GM12878 (cell line): Measurements from ENCODE around the gene ANKRD33B. TPM values are rescaled to one million over a fixed set of nuclear protein-coding genes. Genes with fewer than 3 reads are reported as not detected.

ENCODE experiments used
- ATAC-seq: fragments of 200-7000 bp; cut with Tn5 transposase; 3 replicates; pipeline ENCODE4 v1.9.1; 2020; ENCODE audit warnings: mild to moderate bottlenecking, moderate library complexity
- BruUV-seq: library from RNA; stranded (reverse); fragments of 400-500 nt; replicated peaks from 2 replicates; lab custom pipeline; 2021; lab: Mats Ljungman, UMichigan
- CTCF ChIA-PET: fragments of 300-600 bp; sonication (Branson Sonifier 250); formaldehyde crosslinking; extraction: SDS; loops from one replicate; lab custom pipeline; 2021; ENCODE audit warnings: inconsistent platforms; lab: Yijun Ruan, JAX
- POLR2A ChIA-PET: fragments of 350-600 bp; formaldehyde crosslinking; extraction: SDS; loops from one replicate; lab custom pipeline; 2021; ENCODE audit warnings: inconsistent platforms; lab: Charles Lee
- RAD21 ChIA-PET: fragments of 300-600 bp; sonication (Branson Sonifier 250); formaldehyde crosslinking; loops from one replicate; lab custom pipeline; 2023; ENCODE audit warnings: antibody characterized with exemption; ENCODE audit not compliant: unreplicated experiment; lab: Charles Lee
- SMC1A ChIA-PET: fragments of 300-600 bp; sonication (Branson Sonifier 250); formaldehyde crosslinking; loops from one replicate; lab custom pipeline; 2023; ENCODE audit not compliant: unreplicated experiment, uncharacterized antibody; lab: Charles Lee
- DNase-seq: peaks from one replicate; pipeline ENCODE4 v3.0.0-alpha.2; 2011; ENCODE audit warnings: low read depth, low spot score
- FAIRE-seq: peaks from 3 replicates; lab custom pipeline; 2011; peaks lifted over from hg19 to GRCh38; lab: Jason Lieb, UNC
- H2AFZ ChIP-seq: 2 replicates; pipeline ENCODE4 v1.6.0; 2011; ENCODE audit warnings: low read depth, low read length, control low read depth; ENCODE audit not compliant: control insufficient read depth
- H3K27ac ChIP-seq: 2 replicates; pipeline ENCODE4 v1.5.1; 2011; ENCODE audit warnings: control low read depth; ENCODE audit not compliant: control insufficient read depth, insufficient read depth
- H3K27me3 ChIP-seq, 2 experiments: replicated peaks in 1 of 2; 2 replicates each; pipeline versions ENCODE4 v1.6.0 to v1.6.1; 2011; ENCODE audit warnings: low read length in 1 of 2; ENCODE audit not compliant: control insufficient read depth in 2 of 2, insufficient read depth in 2 of 2
- H3K36me3 ChIP-seq, 2 experiments: 2 replicates each; pipeline ENCODE4 v1.5.1; 2011; ENCODE audit warnings: low read length in 1 of 2; ENCODE audit not compliant: control insufficient read depth in 2 of 2, insufficient read depth in 2 of 2
- H3K4me1 ChIP-seq: 2 replicates; pipeline ENCODE4 v1.6.1; 2011; ENCODE audit warnings: mild to moderate bottlenecking, low read length, moderate library complexity, mixed read lengths; ENCODE audit not compliant: control insufficient read depth, insufficient read depth
- H3K4me2 ChIP-seq: 2 replicates; pipeline ENCODE4 v1.6.0; 2011; ENCODE audit warnings: control low read depth; ENCODE audit not compliant: control insufficient read depth, insufficient read depth
- H3K4me3 ChIP-seq: fragments of 200-600 bp; sonication (generic); 2 replicates; pipeline ENCODE4 v1.5.1; 2016
- H3K79me2 ChIP-seq: 2 replicates; pipeline ENCODE4 v1.6.0; 2011; ENCODE audit warnings: low read length; ENCODE audit not compliant: control insufficient read depth, insufficient read depth
- H3K9ac ChIP-seq: 2 replicates; pipeline ENCODE4 v1.8.0; 2011; ENCODE audit warnings: low read length, control low read depth, mixed read lengths; ENCODE audit not compliant: control insufficient read depth, insufficient read depth
- H3K9me3 ChIP-seq: replicated peaks from 3 replicates; pipeline ENCODE4 v1.5.1; 2011; ENCODE audit warnings: mild to moderate bottlenecking, low read length; ENCODE audit not compliant: control insufficient read depth, insufficient read depth
- H4K20me1 ChIP-seq: 2 replicates; pipeline ENCODE4 v1.6.0; 2011; ENCODE audit not compliant: control insufficient read depth, insufficient read depth
- BMI1 ChIP-seq: fragments of 450-650 bp; IDR thresholded peaks from 2 replicates; pipeline ENCODE4 v1.6.1; 2016; ENCODE audit warnings: mild to moderate bottlenecking, moderate library complexity, borderline replicate concordance
- EED ChIP-seq: sonication (generic); IDR thresholded peaks from 2 replicates; pipeline ENCODE4 v1.6.1; 2016; ENCODE audit warnings: antibody characterized with exemption, low read depth
- IKZF1 ChIP-seq: fragments of 450-650 bp; conservative IDR thresholded peaks from 2 replicates; pipeline ENCODE4 v1.6.1; 2017; ENCODE audit warnings: antibody characterized with exemption, mild to moderate bottlenecking
- IKZF2 ChIP-seq, 2 experiments: fragments of 450-650 bp; IDR thresholded peaks; 2 replicates each; pipeline ENCODE4 v1.6.1; 2017; ENCODE audit warnings: mild to moderate bottlenecking in 2 of 2, moderate library complexity in 2 of 2
- NR2F1 ChIP-seq: fragments of 450-650 bp; conservative IDR thresholded peaks from 2 replicates; pipeline ENCODE4 v1.6.1; 2017; ENCODE audit warnings: mild to moderate bottlenecking
- RUNX3 ChIP-seq: IDR thresholded peaks from 2 replicates; pipeline ENCODE4 v1.6.1; 2012; ENCODE audit warnings: low read length, inconsistent platforms
- SIN3A ChIP-seq: IDR thresholded peaks from 2 replicates; pipeline ENCODE4 v1.6.1; 2012; ENCODE audit warnings: low read depth, low read length, improper control_type of control experiment
- SMC3 ChIP-seq: IDR thresholded peaks from 2 replicates; pipeline ENCODE4 v1.6.1; 2011; ENCODE audit warnings: low read length, improper control_type of control experiment, borderline replicate concordance
- TCF3 ChIP-seq: IDR thresholded peaks from 2 replicates; pipeline ENCODE4 v1.6.1; 2012; ENCODE audit warnings: low read depth, mild to moderate bottlenecking, low read length, borderline replicate concordance; ENCODE audit not compliant: insufficient read depth
- TCF7 ChIP-seq: IDR thresholded peaks from 2 replicates; pipeline ENCODE4 v1.6.1; 2014; ENCODE audit warnings: antibody characterized with exemption, borderline replicate concordance
- WRNIP1 ChIP-seq: IDR thresholded peaks from 2 replicates; pipeline ENCODE4 v1.6.1; 2011; ENCODE audit warnings: low read depth, low read length, improper control_type of control experiment, borderline replicate concordance
- ZNF274 ChIP-seq: IDR thresholded peaks from one replicate; pipeline ENCODE4 v1.8.0; 2011; ENCODE audit not compliant: insufficient read length, insufficient read depth
- WGBS: methylation state at CpG from one replicate; pipeline ENCODE4 v1.1.6; 2016; ENCODE audit warnings: low lambda C conversion rate; ENCODE audit not compliant: insufficient replicate concordance, insufficient coverage; ENCODE audit errors: missing lambda C conversion rate; 5-methylcytosine and 5-hydroxymethylcytosine counted together
- in situ Hi-C: fragments of 300-500 bp; cut with MboI; formaldehyde crosslinking; loops from 9 replicates; pipeline ENCODE4 v1.14.3; 2018; ENCODE audit warnings: mixed read lengths
- intact Hi-C: fragments of 100-400 bp; cut with micrococcal nuclease; formaldehyde crosslinking; loops from one replicate; pipeline ENCODE4 v1.14.2; 2022; ENCODE audit not compliant: unreplicated experiment
- polyA plus RNA-seq, 11 experiments: library from polyadenylated mRNA; depleted of rRNA in 4 of 11; unstranded in 6 of 11; stranded (reverse) in 5 of 11; fragments of >200 nt; fragmentation: Nextera tagmentation in 4 of 11; fragmentation: Illumina TruSeq in 1 of 11; extraction: Ambion mirVana in 4 of 11; extraction: Trizol in 1 of 11; gene quantifications; 1 replicate in 1 of 11; 2 replicates in 10 of 11; pipeline versions ENCODE4 v1.2.1 to v1.2.3, GENCODE V29; 2011 to 2016; ENCODE audit warnings: inconsistent platforms in 2 of 11, missing spikeins in 2 of 11, low read depth in 1 of 11
- total RNA-seq, 4 experiments: library from RNA; depleted of rRNA in 3 of 4; stranded (reverse); fragments of >200 nt in 3 of 4; fragmentation: Illumina TruSeq in 1 of 4; extraction: Trizol in 1 of 4; gene quantifications; 2 replicates each; pipeline versions ENCODE4 v1.2.1 to v1.2.3, GENCODE V29; 2013 to 2021
- TF ChIP-seq, protein P1 (sequence below): fragments of 450-650 bp; IDR thresholded peaks from 2 replicates; pipeline ENCODE4 v1.6.1; 2017; ENCODE audit warnings: mild to moderate bottlenecking, moderate library complexity
- TF ChIP-seq, protein P2 (sequence below): fragments of 450-650 bp; IDR thresholded peaks from 2 replicates; pipeline ENCODE4 v1.6.1; 2017; ENCODE audit warnings: low read depth, mild to moderate bottlenecking, moderate library complexity
- TF ChIP-seq, protein P3 (sequence below): fragments of 450-650 bp; IDR thresholded peaks from 2 replicates; pipeline ENCODE4 v1.6.1; 2017; ENCODE audit warnings: mild to moderate bottlenecking, low read depth, inconsistent platforms; ENCODE audit not compliant: poor library complexity, severe bottlenecking

Gene ANKRD33B
- total and polyA plus RNA-seq, 10 of the 15 experiments (the other 5 are each of a cell fraction or from before 2014, with no cell fraction given): 4.9 to 61.6 (median 15.6) TPM

DNA sequence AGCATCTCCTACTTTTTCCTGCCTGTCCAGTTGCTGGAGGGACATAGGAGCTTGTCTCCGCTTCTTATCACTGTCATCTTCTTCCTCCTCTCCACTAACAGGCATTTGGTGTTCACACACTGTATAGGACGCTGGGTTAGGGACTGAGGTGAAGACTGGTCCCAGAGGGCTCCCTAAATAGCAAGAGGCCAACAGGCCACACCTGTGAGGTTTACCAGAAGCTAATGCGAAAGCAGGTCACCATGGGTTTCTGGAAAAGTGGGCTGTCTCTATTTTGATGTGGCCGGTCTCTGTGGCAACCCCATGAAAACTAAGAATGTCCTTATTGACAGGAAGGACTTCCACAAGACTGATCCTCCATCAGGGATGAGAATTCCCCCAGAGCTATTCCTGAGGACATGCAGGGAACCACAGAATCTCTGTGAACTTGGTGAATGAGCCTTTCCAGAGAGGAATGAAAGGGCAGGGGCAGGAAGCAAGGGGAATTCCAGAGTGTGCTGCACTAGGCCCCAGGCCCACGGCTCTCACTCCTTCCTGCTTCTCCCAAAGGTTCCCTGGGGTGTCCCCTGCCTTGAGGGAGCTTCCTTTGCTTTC, 135.5 kb downstream of the ANKRD33B start:
- Histone ChIP-seq H3K4me3 (no peak overlapping the region), H3K9ac (peak overlapping the region; percentile 10; the same call in 1 of the 2 replicates), H3K4me1 (peaks cover 39% of the 10 kb centered on the region), H3K27ac (peak overlapping the region; percentile 80), H3K9me3 (no peaks in the 10 kb centered on the region), H3K36me3 (peaks cover 5 to 9% of the 10 kb centered on the region in 2 experiments; a peak in 2 of 4 replicates), H2AFZ (no peak overlapping the region; the same call in 1 of the 2 replicates), H3K79me2 (peaks cover 11% of the 10 kb centered on the region), H3K27me3 (no peaks in the 10 kb centered on the region), H3K4me2 (peak overlapping the region; percentile 81), H4K20me1 (no peaks in the 10 kb centered on the region)
- peak; percentile 70 for ATAC-seq
- SMC1A ChIA-PET: interaction anchor here (0.9 to 2.7 kb wide), 5 partner anchors 9 to 115 kb away, joined by 3 to 13 read pairs (median 4); no protein-coding TSS in a partner anchor
- BruUV-seq: no TSS peak
- no peak for DNase-seq
- RAD21 ChIA-PET: interaction anchor here (0.9 to 1.5 kb wide), 6 partner anchors 15 to 261 kb away, joined by 3 to 5 read pairs (median 4); no protein-coding TSS in a partner anchor
- CTCF ChIA-PET: interaction anchor here (0.7 to 4.4 kb wide), 11 partner anchors 8 to 103 kb away, joined by 3 to 16 read pairs (median 5); no protein-coding TSS in a partner anchor
- WGBS: 27% methylated on average over 5 of the region's 5 CpGs
- in situ Hi-C loops: loop anchor here (10.0 kb wide), 1 partner anchor 165 kb away; no protein-coding TSS in a partner anchor
- POLR2A ChIA-PET: interaction anchor here (0.5 to 1.1 kb wide), 2 partner anchors 9 to 60 kb away, joined by 3 to 4 read pairs; no protein-coding TSS in a partner anchor
- intact Hi-C loops: loop anchor here (2.0 to 10.0 kb wide), 3 partner anchors 61 to 475 kb away; partner anchors contain the start of gene DAP
- FAIRE-seq: no peak
- TF ChIP-seq EED (peak; percentile 81), TCF3 (peak; percentile 66; the same call in 1 of the 2 replicates), IKZF1 (peak; percentile 72; the same call in 1 of the 2 replicates), SIN3A (no peak), BMI1 (0 out of 2 replicates have a peak, but pooled peaks have one; percentile 30), TCF7 (no peak; the same call in 1 of the 2 replicates), WRNIP1 (0 out of 2 replicates have a peak, but pooled peaks have one; percentile 12), IKZF2 (IDR thresholded peaks at IDR 0.05) (peak; percentile 69 to 76), ZNF274 (no peak), SMC3 (no peak), NR2F1 (peak; percentile 88), RUNX3 (peak; percentile 84)
- TF ChIP-seq, protein P1, sequence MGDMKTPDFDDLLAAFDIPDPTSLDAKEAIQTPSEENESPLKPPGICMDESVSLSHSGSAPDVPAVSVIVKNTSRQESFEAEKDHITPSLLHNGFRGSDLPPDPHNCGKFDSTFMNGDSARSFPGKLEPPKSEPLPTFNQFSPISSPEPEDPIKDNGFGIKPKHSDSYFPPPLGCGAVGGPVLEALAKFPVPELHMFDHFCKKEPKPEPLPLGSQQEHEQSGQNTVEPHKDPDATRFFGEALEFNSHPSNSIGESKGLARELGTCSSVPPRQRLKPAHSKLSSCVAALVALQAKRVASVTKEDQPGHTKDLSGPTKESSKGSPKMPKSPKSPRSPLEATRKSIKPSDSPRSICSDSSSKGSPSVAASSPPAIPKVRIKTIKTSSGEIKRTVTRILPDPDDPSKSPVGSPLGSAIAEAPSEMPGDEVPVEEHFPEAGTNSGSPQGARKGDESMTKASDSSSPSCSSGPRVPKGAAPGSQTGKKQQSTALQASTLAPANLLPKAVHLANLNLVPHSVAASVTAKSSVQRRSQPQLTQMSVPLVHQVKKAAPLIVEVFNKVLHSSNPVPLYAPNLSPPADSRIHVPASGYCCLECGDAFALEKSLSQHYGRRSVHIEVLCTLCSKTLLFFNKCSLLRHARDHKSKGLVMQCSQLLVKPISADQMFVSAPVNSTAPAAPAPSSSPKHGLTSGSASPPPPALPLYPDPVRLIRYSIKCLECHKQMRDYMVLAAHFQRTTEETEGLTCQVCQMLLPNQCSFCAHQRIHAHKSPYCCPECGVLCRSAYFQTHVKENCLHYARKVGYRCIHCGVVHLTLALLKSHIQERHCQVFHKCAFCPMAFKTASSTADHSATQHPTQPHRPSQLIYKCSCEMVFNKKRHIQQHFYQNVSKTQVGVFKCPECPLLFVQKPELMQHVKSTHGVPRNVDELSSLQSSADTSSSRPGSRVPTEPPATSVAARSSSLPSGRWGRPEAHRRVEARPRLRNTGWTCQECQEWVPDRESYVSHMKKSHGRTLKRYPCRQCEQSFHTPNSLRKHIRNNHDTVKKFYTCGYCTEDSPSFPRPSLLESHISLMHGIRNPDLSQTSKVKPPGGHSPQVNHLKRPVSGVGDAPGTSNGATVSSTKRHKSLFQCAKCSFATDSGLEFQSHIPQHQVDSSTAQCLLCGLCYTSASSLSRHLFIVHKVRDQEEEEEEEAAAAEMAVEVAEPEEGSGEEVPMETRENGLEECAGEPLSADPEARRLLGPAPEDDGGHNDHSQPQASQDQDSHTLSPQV: no peak
- TF ChIP-seq, protein P2, sequence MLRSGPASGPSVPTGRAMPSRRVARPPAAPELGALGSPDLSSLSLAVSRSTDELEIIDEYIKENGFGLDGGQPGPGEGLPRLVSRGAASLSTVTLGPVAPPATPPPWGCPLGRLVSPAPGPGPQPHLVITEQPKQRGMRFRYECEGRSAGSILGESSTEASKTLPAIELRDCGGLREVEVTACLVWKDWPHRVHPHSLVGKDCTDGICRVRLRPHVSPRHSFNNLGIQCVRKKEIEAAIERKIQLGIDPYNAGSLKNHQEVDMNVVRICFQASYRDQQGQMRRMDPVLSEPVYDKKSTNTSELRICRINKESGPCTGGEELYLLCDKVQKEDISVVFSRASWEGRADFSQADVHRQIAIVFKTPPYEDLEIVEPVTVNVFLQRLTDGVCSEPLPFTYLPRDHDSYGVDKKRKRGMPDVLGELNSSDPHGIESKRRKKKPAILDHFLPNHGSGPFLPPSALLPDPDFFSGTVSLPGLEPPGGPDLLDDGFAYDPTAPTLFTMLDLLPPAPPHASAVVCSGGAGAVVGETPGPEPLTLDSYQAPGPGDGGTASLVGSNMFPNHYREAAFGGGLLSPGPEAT: 0 out of 2 replicates have a peak, but pooled peaks have one; percentile 43
- TF ChIP-seq, protein P3, sequence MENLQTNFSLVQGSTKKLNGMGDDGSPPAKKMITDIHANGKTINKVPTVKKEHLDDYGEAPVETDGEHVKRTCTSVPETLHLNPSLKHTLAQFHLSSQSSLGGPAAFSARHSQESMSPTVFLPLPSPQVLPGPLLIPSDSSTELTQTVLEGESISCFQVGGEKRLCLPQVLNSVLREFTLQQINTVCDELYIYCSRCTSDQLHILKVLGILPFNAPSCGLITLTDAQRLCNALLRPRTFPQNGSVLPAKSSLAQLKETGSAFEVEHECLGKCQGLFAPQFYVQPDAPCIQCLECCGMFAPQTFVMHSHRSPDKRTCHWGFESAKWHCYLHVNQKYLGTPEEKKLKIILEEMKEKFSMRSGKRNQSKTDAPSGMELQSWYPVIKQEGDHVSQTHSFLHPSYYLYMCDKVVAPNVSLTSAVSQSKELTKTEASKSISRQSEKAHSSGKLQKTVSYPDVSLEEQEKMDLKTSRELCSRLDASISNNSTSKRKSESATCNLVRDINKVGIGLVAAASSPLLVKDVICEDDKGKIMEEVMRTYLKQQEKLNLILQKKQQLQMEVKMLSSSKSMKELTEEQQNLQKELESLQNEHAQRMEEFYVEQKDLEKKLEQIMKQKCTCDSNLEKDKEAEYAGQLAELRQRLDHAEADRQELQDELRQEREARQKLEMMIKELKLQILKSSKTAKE: no peak
